HG03039 (cell line): ENCODE data around the gene DRC7.

Source experiments
- ATAC-seq: cut with Tn5 transposase; IDR thresholded peaks from one replicate; pipeline ENCODE4 v1.9.1; 2021; ENCODE audit warnings: mild to moderate bottlenecking, moderate library complexity; ENCODE audit not compliant: unreplicated experiment

Gene DRC7

GRCh38 chr16:57694725-57695679, at the start of gene DRC7:
Gene DRC7 (plus strand): TSS chr16:57694806. CDS start chr16:57697950, 3,144 bp downstream.
- no peak for ATAC-seq

- no peak for ATAC-seq
Measured at GRCh38 chr16:57645169-57645568, 49.4 kb upstream of the DRC7 start.

- ATAC-seq, result no peak
Measured at GRCh38 chr16:57645691-57646387, 48.8 kb upstream of the DRC7 start.

GRCh38 chr16:57646388-57647039, 48.1 kb upstream of the DRC7 start:
- ATAC-seq, result no peak

- ATAC-seq, result no peak
Measured at GRCh38 chr16:57647136-57647875, 47.3 kb upstream of the DRC7 start.

GRCh38 chr16:57648125-57648524, 46.5 kb upstream of the DRC7 start:
- ATAC-seq, result no peak

- ATAC-seq, result peak; percentile 51
Measured at GRCh38 chr16:57648581-57649442, 45.8 kb upstream of the DRC7 start.

- no peak for ATAC-seq
Measured at GRCh38 chr16:57649443-57649751, 45.2 kb upstream of the DRC7 start.

GRCh38 chr16:57649846-57650245, 44.8 kb upstream of the DRC7 start:
- no peak for ATAC-seq

GRCh38 chr16:57651344-57652333, 43.0 kb upstream of the DRC7 start:
- ATAC-seq, result no peak

- no peak for ATAC-seq
Measured at GRCh38 chr16:57652695-57653471, 41.7 kb upstream of the DRC7 start.

GRCh38 chr16:57653936-57654335, 40.7 kb upstream of the DRC7 start:
- no peak for ATAC-seq

GRCh38 chr16:57656342-57656955, 38.2 kb upstream of the DRC7 start:
- ATAC-seq, result no peak

GRCh38 chr16:57657228-57657627, 37.4 kb upstream of the DRC7 start:
- no peak for ATAC-seq

GRCh38 chr16:57658130-57658877, 36.3 kb upstream of the DRC7 start:
- no peak for ATAC-seq

- ATAC-seq, result no peak
Measured at GRCh38 chr16:57658878-57659674, 35.5 kb upstream of the DRC7 start.
